RPMI7951 (cell line): ENCODE measurements around the gene UACA. TPM values are rescaled to one million over a fixed set of nuclear protein-coding genes. Genes with fewer than 3 reads are reported as not detected.
"Not testable (repeated sequence)": the region's sequence is repeated elsewhere in the genome, so short reads cannot be mapped to it uniquely, and the experiment has no call there.

Source experiments
- DNase-seq: peaks from one replicate; pipeline ENCODE4 v3.0.0-alpha.2; 2012; ENCODE audit warnings: low read depth
- total RNA-seq: library from RNA; depleted of rRNA; stranded (reverse); fragments of >200 nt; shearing (Covaris generic); gene quantifications from 2 replicates; pipeline ENCODE4 v1.2.3, GENCODE V29; 2014

Gene UACA
- total RNA-seq, 1 experiment from 2014 or later: 56.8 TPM

GRCh38 chr15:70629735-70630273 lies 133.6 kb downstream of the UACA start:
- no peak for DNase-seq

GRCh38 chr15:70628549-70628896 lies 134.8 kb downstream of the UACA start:
- peak; percentile 29 for DNase-seq

GRCh38 chr15:70627734-70628548 lies 135.4 kb downstream of the UACA start:
- peak; percentile 37 for DNase-seq

GRCh38 chr15:70627322-70627721 lies 136.0 kb downstream of the UACA start:
- DNase-seq: no peak

GRCh38 chr15:70625438-70625837 lies 137.9 kb downstream of the UACA start:
- DNase-seq: no peak

GRCh38 chr15:70625011-70625410 lies 138.3 kb downstream of the UACA start:
- DNase-seq: no peak

- DNase-seq: no peak
Observed at GRCh38 chr15:70618929-70619328, 144.4 kb downstream of the UACA start.

- no peak for DNase-seq
Observed at GRCh38 chr15:70617911-70618287, 145.5 kb downstream of the UACA start.

- no peak for DNase-seq
Observed at GRCh38 chr15:70617076-70617910, 146.1 kb downstream of the UACA start.

GRCh38 chr15:70616311-70616756 lies 147.0 kb downstream of the UACA start:
- not testable (repeated sequence) for DNase-seq

GRCh38 chr15:70615435-70616310 lies 147.7 kb downstream of the UACA start:
- no peak for DNase-seq

- no peak for DNase-seq
Observed at GRCh38 chr15:70614221-70614620, 149.1 kb downstream of the UACA start.

GRCh38 chr15:70613271-70613670 lies 150.1 kb downstream of the UACA start:
- peak; percentile 19 for DNase-seq

- no peak for DNase-seq
Observed at GRCh38 chr15:70611286-70611685, 152.1 kb downstream of the UACA start.

GRCh38 chr15:70610541-70610940 lies 152.8 kb downstream of the UACA start:
- DNase-seq: no peak

- no peak for DNase-seq
Observed at GRCh38 chr15:70609889-70610288, 153.5 kb downstream of the UACA start.

- no peak for DNase-seq
Observed at GRCh38 chr15:70608144-70608543, 155.2 kb downstream of the UACA start.

- peak; percentile 89 for DNase-seq
Observed at GRCh38 chr15:70605606-70606410, 157.6 kb downstream of the UACA start.

- peak; percentile 43 for DNase-seq
Observed at GRCh38 chr15:70604666-70605315, 158.6 kb downstream of the UACA start.
